Inflammatory macrophage treated with lipopolysaccharide for 1 hour (primary cell): ENCODE results near the gene SLC2A4.

Source experiments
- DNase-seq, 2 donors: peaks; one replicate each; pipeline ENCODE4 v3.0.0-alpha.2; 2020 to 2022

The SLC2A4 gene

DNA sequence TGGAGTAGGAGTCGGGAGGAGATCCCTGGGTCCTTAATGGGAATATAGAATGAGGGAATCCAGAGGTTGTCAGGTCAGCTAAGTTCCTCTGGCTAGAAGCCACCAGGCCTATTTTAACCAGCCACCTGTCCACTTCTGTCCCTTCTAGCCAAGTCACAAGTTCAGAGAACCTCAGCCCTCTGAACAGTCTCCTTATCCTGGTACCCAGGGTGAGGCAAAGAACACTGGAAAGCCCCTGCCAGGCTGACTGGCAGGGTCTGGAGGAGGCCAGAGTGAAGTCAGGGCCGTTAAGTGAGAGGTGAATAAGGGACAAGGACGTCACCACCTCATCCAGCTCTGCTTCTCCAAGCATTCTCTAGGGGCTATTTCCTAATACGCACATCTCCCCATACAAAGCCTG, 32.7 kb upstream of the SLC2A4 start:
- DNase-seq, result no peak

DNA sequence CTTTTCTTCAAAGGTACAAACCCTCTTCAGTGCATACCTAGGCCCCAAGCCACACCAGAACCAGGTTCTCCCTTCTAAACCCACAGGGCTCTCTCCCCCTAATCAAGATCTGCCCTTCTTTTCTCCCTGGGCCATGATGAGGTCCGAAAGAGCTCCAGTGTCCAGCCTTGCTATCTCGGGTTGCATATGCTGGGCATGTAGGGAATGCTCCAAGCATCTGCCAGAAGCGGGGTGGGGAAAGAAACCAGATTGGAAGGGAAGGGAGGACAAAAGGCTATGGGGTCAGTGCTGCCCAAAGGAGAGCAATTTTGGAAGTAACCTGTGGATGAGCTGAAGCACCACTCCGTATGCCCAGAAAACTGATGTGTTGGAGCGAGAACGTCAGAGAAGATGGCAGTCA, 32.3 kb upstream of the SLC2A4 start:
- DNase-seq, result no peak

DNA sequence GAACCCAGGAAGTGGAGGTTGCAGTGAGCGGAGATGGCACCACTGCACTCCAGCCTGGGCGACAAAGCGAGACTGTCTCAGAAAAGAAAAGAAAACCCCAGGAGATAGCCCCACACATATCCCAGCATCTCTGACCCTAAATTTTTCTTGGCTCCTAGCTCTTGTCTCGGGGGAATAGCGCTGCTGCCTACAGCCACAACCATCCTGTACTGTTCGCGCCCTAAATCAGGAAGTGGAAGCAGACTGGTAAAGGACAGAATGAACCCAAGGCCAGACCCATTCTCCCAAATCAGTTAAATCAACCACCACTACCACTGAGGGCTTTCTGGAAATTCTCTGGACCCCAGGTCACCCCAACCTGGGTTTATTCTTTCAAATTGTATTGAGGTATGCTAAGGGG, 31.7 kb upstream of the SLC2A4 start:
- no peak for DNase-seq

GRCh38 chr17:7250695-7251627, 30.6 kb upstream of the SLC2A4 start:
- DNase-seq, result peak; percentile 66 to 92

DNA sequence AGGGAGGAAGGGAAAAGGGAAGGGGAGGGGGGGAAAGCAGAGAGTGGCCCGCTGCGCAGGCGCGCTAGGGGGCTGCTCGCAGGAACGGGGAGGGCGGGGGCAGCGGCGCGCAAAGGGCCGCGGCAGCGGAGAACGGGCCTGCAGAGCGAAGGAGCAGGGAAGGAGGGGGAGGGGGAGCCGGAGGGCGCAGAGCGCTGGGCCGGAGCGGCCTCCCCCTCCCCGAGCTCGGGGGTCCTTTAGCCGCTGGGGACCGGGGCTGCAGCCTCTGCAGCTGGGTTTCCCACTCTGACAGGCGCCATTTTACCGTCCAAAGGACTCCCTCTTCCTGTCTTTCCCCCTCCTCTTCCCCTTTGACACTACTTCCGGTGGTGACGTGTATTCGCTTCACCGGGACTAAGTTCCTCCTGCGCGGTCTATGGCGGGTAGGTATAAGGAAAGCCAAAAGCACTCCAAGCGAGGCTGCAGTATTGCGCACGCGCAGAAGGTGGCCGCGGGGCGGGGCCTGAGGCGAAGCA, 29.8 kb upstream of the SLC2A4 start, which contains the start of gene CTDNEP1:
Gene CTDNEP1, minus strand, starts transcription at position 74 of the 515 bp plus-strand sequence. CDS start 438 bp downstream, outside the sequence.
- DNase-seq, result peak; percentile 99 to 100

DNA sequence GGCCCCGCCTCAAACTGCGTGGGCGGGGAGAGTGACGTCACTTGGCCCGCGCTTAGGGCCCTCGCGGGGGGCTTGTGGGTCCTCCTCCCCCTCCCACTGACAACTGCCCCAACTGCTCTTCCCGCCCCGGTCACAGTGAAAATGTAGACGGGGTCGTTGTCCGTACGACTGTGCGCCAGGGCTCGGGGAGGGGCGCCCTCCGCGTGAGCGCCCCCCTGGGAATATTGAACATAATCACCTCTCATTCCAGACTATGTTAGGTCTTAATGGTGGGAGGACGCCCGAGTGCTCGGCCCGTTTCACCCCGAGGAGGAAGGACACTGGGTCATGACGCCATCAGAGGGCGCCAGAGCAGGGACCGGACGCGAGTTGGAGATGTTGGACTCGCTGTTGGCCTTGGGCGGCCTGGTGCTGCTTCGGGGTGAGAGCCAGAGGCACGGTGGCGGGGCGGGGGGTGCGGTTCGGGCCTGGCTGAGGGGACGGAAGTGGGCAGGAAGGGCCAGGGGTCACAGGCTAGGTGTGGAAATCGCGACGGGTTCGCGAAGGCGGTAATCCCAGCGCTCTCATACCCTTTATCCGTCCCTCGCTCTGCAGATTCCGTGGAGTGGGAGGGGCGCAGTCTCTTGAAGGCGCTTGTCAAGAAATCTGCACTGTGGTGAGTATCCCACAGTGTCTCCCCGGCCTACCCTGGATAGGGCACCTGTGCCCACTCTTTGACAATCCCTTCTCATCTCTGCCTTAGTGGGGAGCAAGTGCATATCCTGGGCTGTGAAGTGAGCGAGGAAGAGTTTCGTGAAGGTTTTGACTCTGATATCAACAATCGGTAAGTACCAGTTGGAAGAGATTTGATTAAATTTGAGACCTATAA, 29.1 kb upstream of the SLC2A4 start, which contains the start of gene ELP5:
Gene ELP5, plus strand, starts transcription at position 40 of the 868 bp plus-strand sequence. Its CDS starts 336 bp downstream, at position 376.
- DNase-seq, result peak; percentile 87 to 95

- DNase-seq, result no peak
Observed at GRCh38 chr17:7253082-7253481, 28.4 kb upstream of the SLC2A4 start.

GRCh38 chr17:7254511-7254910, 27.0 kb upstream of the SLC2A4 start:
- DNase-seq, result no peak

DNA sequence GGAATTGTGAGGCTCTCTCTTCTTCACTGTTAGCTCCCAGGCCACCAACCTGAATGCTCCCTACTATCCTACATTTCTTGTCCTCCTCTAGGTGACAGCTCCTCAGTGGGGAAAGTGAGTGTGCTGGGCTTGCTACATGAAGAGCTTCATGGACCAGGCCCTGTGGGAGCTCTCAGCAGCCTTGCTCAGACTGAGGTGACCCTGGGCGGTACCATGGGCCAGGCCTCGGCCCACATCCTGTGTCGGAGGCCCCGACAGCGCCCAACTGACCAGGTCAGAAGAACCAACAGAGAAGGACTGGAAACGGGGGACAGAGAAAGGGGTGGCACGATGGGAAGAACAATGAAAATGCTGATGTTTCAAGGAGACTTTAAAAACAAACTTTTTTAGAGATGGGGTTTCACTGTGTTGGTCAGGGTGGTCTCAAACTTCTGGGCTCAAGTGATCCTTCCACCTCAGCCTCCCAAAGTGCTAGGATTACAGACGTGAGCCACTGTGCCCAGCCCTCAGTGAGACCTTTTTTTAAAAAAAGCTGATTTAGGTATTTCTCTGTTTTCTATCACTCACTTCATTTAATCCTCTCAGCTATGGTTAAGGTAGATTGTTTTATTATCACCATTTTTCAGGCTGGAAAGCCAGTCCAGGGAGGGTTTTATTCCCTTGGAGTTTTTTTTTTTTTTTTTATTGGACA, 24.6 kb upstream of the SLC2A4 start:
- no peak for DNase-seq

GRCh38 chr17:7258731-7259554, 22.6 kb upstream of the SLC2A4 start:
- peak; percentile 86 to 91 for DNase-seq

DNA sequence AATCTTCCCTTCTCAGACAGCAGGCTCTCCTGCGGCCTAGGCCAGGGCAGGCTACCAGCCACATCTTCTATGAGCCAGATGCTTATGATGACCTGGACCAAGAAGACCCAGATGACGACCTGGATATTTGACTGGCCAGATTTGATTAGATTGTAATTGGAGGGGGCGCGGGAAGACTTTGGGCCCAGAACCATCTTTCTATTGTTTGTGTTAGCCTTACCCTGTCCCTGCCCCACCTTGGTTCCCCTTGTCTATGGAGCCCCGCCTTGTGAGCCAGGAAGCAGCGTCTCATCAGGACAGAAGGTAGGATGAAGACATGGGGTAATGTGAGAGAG, 22.0 kb upstream of the SLC2A4 start:
- DNase-seq, result no peak

DNA sequence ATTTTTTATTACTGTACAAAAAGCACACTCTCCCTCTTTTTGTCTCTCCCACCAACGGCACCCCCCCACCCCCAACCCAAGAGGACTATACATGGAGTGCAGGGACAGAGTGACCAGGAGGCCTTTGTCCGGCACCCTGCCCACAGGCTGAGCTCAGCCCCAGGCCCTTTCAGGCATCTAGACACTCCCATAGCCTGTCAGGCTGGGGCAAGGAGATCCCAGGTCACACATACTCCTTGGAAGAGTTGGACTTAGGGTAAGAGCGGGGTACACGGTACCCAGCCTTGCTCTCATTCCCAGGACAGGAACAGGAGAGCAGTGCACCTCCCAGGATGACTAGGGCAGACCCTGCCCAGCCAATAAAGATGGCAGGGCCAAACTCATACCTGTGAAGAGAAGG, 21.4 kb upstream of the SLC2A4 start:
- no peak for DNase-seq

DNA sequence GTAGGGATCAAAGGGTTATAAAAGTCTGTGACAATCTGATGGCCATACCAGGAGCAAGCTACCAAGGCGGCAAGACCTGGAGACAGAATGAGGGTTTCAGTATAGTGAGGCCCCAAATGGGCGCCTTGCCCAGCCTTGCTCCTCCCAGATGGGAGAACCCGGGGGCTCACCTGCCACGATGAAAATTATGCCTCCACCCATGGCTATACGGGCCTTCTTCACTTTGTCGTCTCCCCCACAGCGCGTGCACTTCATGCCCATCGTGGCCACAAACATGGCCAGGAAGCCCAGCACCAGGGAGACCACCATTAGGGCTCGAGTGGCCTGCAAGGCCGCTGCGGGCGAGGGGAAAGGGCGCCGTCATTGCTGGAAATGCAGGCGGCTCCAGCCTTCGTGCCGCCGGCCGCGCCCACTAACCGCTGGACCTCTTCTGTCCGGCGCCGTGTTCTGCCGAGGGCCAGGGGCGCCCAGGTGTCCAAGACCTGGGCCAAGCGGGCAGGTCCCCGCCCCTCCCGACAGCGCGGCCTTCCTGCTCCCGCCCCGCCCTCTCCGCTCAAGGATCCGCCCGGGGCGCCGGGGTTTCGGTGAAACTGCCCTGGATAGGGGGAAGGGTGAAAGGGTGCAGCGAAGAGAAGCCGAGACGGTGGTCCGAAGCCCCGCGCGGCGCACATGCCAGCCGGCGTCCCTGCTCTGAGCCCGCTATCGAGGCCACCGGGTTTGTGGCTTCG, 20.7 kb upstream of the SLC2A4 start:
- no peak for DNase-seq

- DNase-seq, result no peak
Observed at GRCh38 chr17:7261379-7262191, 19.9 kb upstream of the SLC2A4 start.

DNA sequence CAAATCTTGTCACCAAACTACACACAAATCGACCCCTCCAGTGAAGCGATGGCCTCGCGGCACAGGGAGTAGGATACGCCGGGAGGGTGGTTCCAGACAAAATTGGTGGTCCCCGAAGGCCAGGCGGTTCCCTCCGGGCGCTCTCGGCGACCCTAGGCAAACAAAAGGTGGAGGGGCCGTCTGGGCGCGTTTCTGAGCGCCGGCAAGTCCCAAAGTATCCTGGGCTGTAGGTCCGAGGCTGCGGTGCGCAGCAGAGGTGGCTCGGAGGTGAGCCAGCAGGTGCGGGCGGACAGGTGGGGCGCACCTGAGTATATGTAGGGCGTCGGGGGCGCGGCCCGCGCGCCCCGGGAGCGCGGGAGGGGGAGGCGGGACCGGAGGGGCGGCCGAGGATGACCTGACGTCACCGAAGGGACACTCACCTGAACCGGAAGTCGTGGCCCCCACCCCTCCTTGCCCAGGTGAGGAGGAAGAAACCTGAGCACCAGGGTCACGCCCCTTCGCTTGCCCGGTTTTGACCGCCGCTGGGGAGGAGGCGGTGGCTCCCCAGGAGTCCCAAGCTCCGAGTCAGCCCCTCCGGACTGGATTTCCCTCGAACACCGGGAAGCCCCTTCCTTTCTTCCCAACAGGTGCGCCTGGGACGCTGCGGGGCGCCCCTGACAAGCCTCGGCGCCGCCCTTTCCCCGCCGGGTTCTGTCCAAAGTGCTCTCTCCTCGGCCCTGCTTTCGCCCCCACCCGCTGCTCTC, 19.2 kb upstream of the SLC2A4 start, which contains the start of gene CLDN7:
Gene CLDN7, minus strand, starts transcription at position 287 of the 743 bp plus-strand sequence. CDS start 435 bp downstream, outside the sequence.
- DNase-seq, result no peak

DNA sequence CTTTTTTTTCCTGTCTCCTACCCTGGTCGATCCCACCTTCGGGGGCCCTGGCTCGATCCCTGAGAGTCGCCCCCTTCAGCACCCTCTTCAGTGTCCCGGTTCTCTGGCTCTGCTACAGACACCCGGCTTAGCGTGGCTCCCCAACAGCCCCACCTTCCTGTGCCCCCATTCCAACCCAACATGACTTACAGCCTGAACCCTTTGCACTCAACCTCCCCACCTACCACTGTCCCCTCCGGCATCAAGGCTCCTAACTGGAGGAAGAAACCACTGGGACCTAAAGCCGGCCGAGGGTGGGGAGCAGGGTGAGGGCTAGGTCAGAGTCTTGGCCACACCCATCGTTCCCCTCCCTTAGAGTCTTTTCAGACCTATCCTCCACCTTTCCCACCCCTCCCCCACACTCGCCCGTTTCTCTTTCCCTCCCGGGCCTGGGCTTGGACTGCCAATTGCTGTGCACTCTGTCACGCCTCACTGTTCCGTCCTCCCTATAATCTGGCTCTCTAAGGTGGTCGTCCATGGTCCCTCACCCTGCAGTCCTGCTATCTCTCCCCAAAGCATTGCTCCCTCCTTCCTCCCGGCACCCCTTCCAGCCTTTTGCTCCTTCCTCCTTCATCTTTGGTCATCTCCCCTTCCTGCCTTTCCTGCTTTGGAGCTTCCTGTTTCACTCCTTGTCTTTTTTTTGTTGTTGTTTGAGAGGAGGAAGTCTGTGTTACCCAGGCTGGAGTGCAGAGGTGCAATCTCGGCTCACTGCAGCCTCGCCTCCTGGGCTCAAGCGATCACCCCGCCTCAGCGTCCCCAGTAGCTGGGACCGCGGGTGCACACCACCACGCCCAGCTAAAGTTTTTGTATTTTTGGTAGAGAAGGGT, 18.4 kb upstream of the SLC2A4 start:
- peak in 1 of 2 donors; percentile 34 for DNase-seq

GRCh38 chr17:7263801-7264078, 17.8 kb upstream of the SLC2A4 start:
- DNase-seq, result no peak

GRCh38 chr17:7266784-7267183, 14.7 kb upstream of the SLC2A4 start:
- no peak for DNase-seq

GRCh38 chr17:7279448-7279847, 2.1 kb upstream of the SLC2A4 start:
- no peak for DNase-seq
